ENCODE measurements around the gene CBLB.
"Not testable (repeated sequence)": the region's sequence is repeated elsewhere in the genome, so short reads cannot be mapped to it uniquely, and the experiment has no call there.

Gene CBLB

GRCh38 chr3:105783631-105784030, 85.2 kb downstream of the CBLB start:
- no peak for DNase-seq

- DNase-seq, result no peak
These were observed 86.9 kb downstream of the CBLB start for GRCh38 chr3:105781871-105782270.

GRCh38 chr3:105780107-105780506, 88.7 kb downstream of the CBLB start:
- DNase-seq, result no peak

GRCh38 chr3:105775368-105775767, 93.4 kb downstream of the CBLB start:
- no peak for DNase-seq

- DNase-seq, result no peak
These were observed 94.2 kb downstream of the CBLB start for GRCh38 chr3:105774444-105775180.

GRCh38 chr3:105773291-105773690, 95.5 kb downstream of the CBLB start:
- DNase-seq, result no peak

GRCh38 chr3:105772635-105773034, 96.2 kb downstream of the CBLB start:
- no peak for DNase-seq

- no peak for DNase-seq
These were observed 97.4 kb downstream of the CBLB start for GRCh38 chr3:105771392-105771791.

- no peak for DNase-seq
These were observed 98.4 kb downstream of the CBLB start for GRCh38 chr3:105770410-105770809.

GRCh38 chr3:105767776-105768175, 101.0 kb downstream of the CBLB start:
- no peak for DNase-seq

GRCh38 chr3:105767216-105767615, 101.6 kb downstream of the CBLB start:
- DNase-seq, result no peak

- no peak for DNase-seq
These were observed 103.5 kb downstream of the CBLB start for GRCh38 chr3:105765308-105765639.

GRCh38 chr3:105764378-105765307, 104.2 kb downstream of the CBLB start:
- DNase-seq, result no peak

GRCh38 chr3:105763659-105764036, 105.2 kb downstream of the CBLB start:
- DNase-seq, result no peak

- no peak for DNase-seq
These were observed 105.8 kb downstream of the CBLB start for GRCh38 chr3:105762749-105763658.

- not testable (repeated sequence) for DNase-seq
These were observed 106.6 kb downstream of the CBLB start for GRCh38 chr3:105762214-105762613.

- no peak for DNase-seq
These were observed 109.3 kb downstream of the CBLB start for GRCh38 chr3:105759442-105760078.

- DNase-seq, result no peak
These were observed 110.4 kb downstream of the CBLB start for GRCh38 chr3:105758451-105758850.

GRCh38 chr3:105755121-105755886, 113.5 kb downstream of the CBLB start:
- no peak for DNase-seq

- peak; percentile 29 for DNase-seq
These were observed 115.9 kb downstream of the CBLB start for GRCh38 chr3:105752791-105753415.

- no peak for DNase-seq
These were observed 121.1 kb downstream of the CBLB start for GRCh38 chr3:105747696-105748095.

Measured in KG1 (cell line).